ENCODE data around the gene GORASP2.
A peak's percentile ranks its signal among the peaks of the same experiment; 100 is the strongest.

Gene GORASP2

GRCh38 chr2:170924969-170925368 is 4.1 kb upstream of the GORASP2 start:
- no peak for DNase-seq

GRCh38 chr2:170925923-170926322 is 3.1 kb upstream of the GORASP2 start:
- DNase-seq, result no peak

- DNase-seq, result no peak
These were observed 2.2 kb upstream of the GORASP2 start for GRCh38 chr2:170926743-170927297.

- no peak for DNase-seq
These were observed 823 bp upstream of the GORASP2 start for GRCh38 chr2:170928036-170928823.

- DNase-seq, result no peak
These were observed 615 bp downstream of the GORASP2 start for GRCh38 chr2:170929686-170930050.

GRCh38 chr2:170930131-170930990 is 1.3 kb downstream of the GORASP2 start:
- DNase-seq, result peak; percentile 34

GRCh38 chr2:170930991-170931266 is 1.9 kb downstream of the GORASP2 start:
- DNase-seq, result no peak

- peak; percentile 15 for DNase-seq
These were observed 3.1 kb downstream of the GORASP2 start for GRCh38 chr2:170932166-170932565.

GRCh38 chr2:170932948-170933347 is 3.9 kb downstream of the GORASP2 start:
- DNase-seq, result no peak

- no peak for DNase-seq
These were observed 8.8 kb downstream of the GORASP2 start for GRCh38 chr2:170937709-170938379.

- DNase-seq, result no peak
These were observed 11.0 kb downstream of the GORASP2 start for GRCh38 chr2:170940066-170940465.

GRCh38 chr2:170942615-170943014 is 13.6 kb downstream of the GORASP2 start:
- DNase-seq, result no peak

GRCh38 chr2:170943041-170943440 is 14.0 kb downstream of the GORASP2 start:
- DNase-seq, result no peak

- no peak for DNase-seq
These were observed 14.5 kb downstream of the GORASP2 start for GRCh38 chr2:170943596-170943995.

GRCh38 chr2:170944545-170944944 is 15.5 kb downstream of the GORASP2 start:
- no peak for DNase-seq

GRCh38 chr2:170949415-170949814 is 20.4 kb downstream of the GORASP2 start:
- no peak for DNase-seq

- no peak for DNase-seq
These were observed 21.2 kb downstream of the GORASP2 start for GRCh38 chr2:170950221-170950761.

- no peak for DNase-seq
These were observed 24.9 kb downstream of the GORASP2 start for GRCh38 chr2:170953941-170954340.

GRCh38 chr2:170963386-170963785 is 34.3 kb downstream of the GORASP2 start:
- DNase-seq, result no peak

- no peak for DNase-seq
These were observed 36.6 kb downstream of the GORASP2 start for GRCh38 chr2:170965446-170966225.

- no peak for DNase-seq
These were observed 37.8 kb downstream of the GORASP2 start for GRCh38 chr2:170966648-170967396.

GRCh38 chr2:170967553-170967952 is 38.5 kb downstream of the GORASP2 start:
- no peak for DNase-seq
